Prostate gland (tissue), 2 donors: ENCODE data around the gene P2RX1.

Experiments
- POLR2A ChIP-seq: fragments of 450-650 bp; IDR thresholded peaks from one replicate; pipeline ENCODE4 v1.6.1; 2016; ENCODE audit warnings: antibody characterized with exemption, mild to moderate bottlenecking
- TF ChIP-seq, protein P1 (sequence below), 4 experiments: fragments of 200-600 bp in 2 of 4; fragments of 450-650 bp in 2 of 4; sonication (generic) in 2 of 4; IDR thresholded peaks; 1 replicate in 3 of 4; 2 replicates in 1 of 4; pipeline ENCODE4 v1.5.1; 2016 to 2019; ENCODE audit warnings: antibody characterized with exemption in 4 of 4, mild to moderate bottlenecking in 2 of 4, moderate library complexity in 2 of 4

DNA sequence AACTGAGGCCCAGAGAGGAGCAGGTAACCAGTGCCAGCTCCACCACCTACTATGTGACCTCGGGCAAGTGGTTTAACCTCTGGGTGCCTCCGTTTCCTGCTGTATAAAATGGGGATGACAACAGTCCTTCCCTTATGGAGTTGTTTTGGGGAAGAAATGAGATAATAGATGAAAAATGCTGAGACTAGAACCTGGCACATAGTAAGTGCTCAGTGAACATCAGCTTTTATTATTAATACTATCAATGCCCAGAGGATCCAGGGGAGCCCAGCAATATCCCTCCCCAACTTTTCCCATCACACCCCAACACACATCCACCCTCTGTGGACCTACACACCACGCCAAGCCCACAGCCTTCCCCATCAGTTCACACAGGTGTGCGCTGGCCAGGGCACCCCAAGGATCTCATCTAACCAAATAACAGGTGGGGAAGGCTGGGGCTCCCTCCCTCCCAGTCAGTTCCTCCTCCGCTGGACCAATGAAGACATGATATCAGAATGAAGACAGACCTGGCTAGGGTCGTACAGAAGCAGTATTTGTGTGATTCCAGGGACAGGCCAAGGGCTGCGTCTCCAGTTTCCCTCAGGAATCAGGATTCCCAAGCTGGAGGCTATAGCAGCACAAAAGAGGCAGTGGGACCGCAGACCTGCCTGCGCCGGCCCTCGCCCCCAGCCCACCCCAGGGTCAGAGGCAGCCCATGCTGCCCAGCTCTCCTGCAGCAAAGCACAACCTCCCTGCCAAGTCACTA lies 46.1 kb upstream of the P2RX1 start:
- TF ChIP-seq POLR2A: no peak
- TF ChIP-seq, protein P1, sequence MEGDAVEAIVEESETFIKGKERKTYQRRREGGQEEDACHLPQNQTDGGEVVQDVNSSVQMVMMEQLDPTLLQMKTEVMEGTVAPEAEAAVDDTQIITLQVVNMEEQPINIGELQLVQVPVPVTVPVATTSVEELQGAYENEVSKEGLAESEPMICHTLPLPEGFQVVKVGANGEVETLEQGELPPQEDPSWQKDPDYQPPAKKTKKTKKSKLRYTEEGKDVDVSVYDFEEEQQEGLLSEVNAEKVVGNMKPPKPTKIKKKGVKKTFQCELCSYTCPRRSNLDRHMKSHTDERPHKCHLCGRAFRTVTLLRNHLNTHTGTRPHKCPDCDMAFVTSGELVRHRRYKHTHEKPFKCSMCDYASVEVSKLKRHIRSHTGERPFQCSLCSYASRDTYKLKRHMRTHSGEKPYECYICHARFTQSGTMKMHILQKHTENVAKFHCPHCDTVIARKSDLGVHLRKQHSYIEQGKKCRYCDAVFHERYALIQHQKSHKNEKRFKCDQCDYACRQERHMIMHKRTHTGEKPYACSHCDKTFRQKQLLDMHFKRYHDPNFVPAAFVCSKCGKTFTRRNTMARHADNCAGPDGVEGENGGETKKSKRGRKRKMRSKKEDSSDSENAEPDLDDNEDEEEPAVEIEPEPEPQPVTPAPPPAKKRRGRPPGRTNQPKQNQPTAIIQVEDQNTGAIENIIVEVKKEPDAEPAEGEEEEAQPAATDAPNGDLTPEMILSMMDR (IDR thresholded peaks at IDR 0.05): no peak
